HUES64 (cell line): Measurements from ENCODE around the gene PRRC2C.

ENCODE experiments used
- H3K27ac ChIP-seq: 2 replicates; pipeline ENCODE4 v1.7.0; 2013; ENCODE audit warnings: low read depth, low read length, inconsistent platforms
- H3K27me3 ChIP-seq: 2 replicates; pipeline ENCODE4 v1.6.1; 2013; ENCODE audit warnings: mild to moderate bottlenecking, low read length; ENCODE audit not compliant: insufficient read depth
- H3K36me3 ChIP-seq: 2 replicates; pipeline ENCODE4 v1.6.1; 2013; ENCODE audit warnings: mild to moderate bottlenecking, low read length; ENCODE audit not compliant: insufficient read depth
- H3K4me1 ChIP-seq: 2 replicates; pipeline ENCODE4 v1.6.1; 2013; ENCODE audit warnings: mild to moderate bottlenecking, low read length, moderate library complexity; ENCODE audit not compliant: insufficient read depth
- H3K4me3 ChIP-seq: 2 replicates; pipeline ENCODE4 v1.5.1; 2013; ENCODE audit warnings: mild to moderate bottlenecking, low read length, moderate library complexity
- H3K9ac ChIP-seq: 2 replicates; pipeline ENCODE4 v1.6.1; 2013; ENCODE audit warnings: mild to moderate bottlenecking, low read depth, low read length
- H3K9me3 ChIP-seq: 2 replicates; pipeline ENCODE4 v1.6.1; 2013; ENCODE audit warnings: low read depth, low read length; ENCODE audit not compliant: insufficient read depth
- WGBS: fragments of 150-250, 120-280 bp; methylation state at CpG from one replicate; pipeline ENCODE4 v1.1.7; 2013; ENCODE audit warnings: missing lambda C conversion rate; 5-methylcytosine and 5-hydroxymethylcytosine counted together

The PRRC2C gene

DNA sequence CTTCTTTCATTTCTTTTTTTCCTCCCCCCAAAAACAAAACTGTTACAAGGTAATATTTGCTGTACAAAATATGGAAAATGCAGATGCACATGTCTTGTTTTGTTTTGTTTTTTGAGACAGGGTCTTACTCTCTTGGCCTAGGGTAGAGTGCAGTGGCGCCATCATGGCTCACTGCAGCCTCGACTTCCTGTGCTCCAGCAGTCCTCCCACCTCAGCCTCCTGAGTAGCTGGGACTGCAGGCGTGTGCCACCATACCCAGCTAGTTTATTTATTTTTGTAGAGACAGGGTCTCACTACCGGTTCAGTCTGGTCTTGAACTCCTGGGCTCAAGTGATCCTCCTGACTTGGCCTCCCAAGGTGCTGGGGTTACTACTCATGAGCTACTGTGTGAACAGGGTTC is 15.5 kb downstream of the PRRC2C start:
- H3K27ac ChIP-seq = no peak overlapping the region
- no peak overlapping the region for H3K9ac ChIP-seq
- peaks cover 20% of the 10 kb centered on the region; the same call in 1 of the 2 replicates for H3K4me1 ChIP-seq

GRCh38 chr1:171501305-171502024 is 16.1 kb downstream of the PRRC2C start:
- Histone ChIP-seq H3K9me3 (no peaks in the 10 kb centered on the region), H3K27me3 (no peaks in the 10 kb centered on the region), H3K27ac (no peak overlapping the region), H3K36me3 (peaks cover 12% of the 10 kb centered on the region), H3K4me3 (no peak overlapping the region), H3K9ac (no peak overlapping the region), H3K4me1 (peaks cover 26% of the 10 kb centered on the region)

More for the DNA sequence above, 15.5 kb downstream of the PRRC2C start:
- Histone ChIP-seq H3K27me3 (no peaks in the 10 kb centered on the region), H3K36me3 (peaks cover 12% of the 10 kb centered on the region), H3K4me3 (no peak overlapping the region), H3K9me3 (no peaks in the 10 kb centered on the region)
- 95% methylated on average over 4 of the region's 4 CpGs for WGBS

DNA sequence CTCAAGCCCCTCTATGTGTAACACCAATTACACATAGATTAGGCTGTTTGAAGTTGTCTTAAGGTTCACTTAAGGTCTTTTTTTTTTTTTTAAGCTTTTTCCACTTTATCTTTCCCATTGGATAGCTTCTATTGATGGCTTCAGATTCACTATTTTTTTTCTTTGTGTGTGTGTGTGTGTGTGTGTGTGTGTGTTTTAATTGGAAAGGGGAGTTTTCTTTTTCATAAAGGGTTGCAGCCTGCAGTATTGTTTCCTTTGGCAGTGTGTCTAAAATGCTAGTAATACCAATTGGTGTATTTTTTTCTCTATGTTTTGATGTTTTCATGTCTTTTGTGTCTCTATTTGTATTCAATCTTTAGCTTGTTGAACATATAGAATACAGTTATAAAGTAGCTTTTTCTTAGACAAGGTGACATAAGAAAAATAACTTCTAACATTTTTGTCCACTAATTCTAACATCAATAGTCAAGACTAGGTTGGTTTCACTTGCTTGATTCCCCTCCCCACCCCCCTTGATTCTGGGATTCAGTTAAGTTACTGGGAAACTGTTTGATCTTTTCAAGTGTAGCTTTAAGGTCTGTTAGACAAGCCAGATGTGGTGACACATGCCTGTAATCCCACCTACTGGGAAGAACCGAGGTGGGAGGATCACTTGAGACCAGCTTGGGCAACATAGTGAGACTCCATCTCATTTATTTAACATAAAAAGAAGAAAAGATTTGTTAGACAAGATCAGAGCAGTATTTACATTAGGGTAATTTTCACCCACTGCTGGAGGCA is 21.4 kb downstream of the PRRC2C start:
- Histone ChIP-seq H3K9ac (no peak overlapping the region), H3K4me3 (no peak overlapping the region), H3K27me3 (no peaks in the 10 kb centered on the region), H3K4me1 (peaks cover 31% of the 10 kb centered on the region), H3K9me3 (no peaks in the 10 kb centered on the region), H3K27ac (no peak overlapping the region), H3K36me3 (peaks cover 1% of the 10 kb centered on the region; the same call in 1 of the 2 replicates)
- 0% methylated on average over 1 of the region's 1 CpG for WGBS

GRCh38 chr1:171507435-171507834 is 22.1 kb downstream of the PRRC2C start:
- Histone ChIP-seq H3K9ac (no peak overlapping the region), H3K36me3 (peaks cover 9% of the 10 kb centered on the region), H3K27me3 (no peaks in the 10 kb centered on the region), H3K4me3 (no peak overlapping the region), H3K27ac (no peak overlapping the region), H3K9me3 (no peaks in the 10 kb centered on the region), H3K4me1 (peaks cover 25% of the 10 kb centered on the region)
- WGBS = 87% methylated on average over 3 of the region's 4 CpGs

DNA sequence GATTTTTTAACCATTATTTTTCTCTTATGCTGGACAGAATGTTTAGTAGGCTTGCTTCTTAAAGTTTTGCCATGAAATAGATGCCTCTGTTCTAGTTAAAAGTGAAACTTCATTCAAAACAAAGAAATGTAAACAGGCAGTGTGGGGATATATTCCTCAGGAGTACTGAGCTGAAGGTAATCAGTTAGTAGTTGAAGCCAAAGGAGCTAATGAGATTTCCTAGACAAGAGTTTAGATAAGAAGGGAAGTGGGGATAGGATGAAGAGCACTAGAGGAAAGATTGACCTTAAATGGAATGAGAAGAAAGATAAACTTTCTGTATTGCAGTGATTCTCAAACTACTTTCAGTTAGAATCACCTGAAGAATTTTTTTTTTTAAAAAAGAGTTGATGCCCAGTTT is 23.9 kb downstream of the PRRC2C start:
- Histone ChIP-seq H3K27ac (no peak overlapping the region), H3K36me3 (peaks cover 26% of the 10 kb centered on the region), H3K9ac (no peak overlapping the region), H3K27me3 (no peaks in the 10 kb centered on the region), H3K4me3 (no peak overlapping the region), H3K4me1 (peaks cover 25% of the 10 kb centered on the region), H3K9me3 (no peaks in the 10 kb centered on the region)

DNA sequence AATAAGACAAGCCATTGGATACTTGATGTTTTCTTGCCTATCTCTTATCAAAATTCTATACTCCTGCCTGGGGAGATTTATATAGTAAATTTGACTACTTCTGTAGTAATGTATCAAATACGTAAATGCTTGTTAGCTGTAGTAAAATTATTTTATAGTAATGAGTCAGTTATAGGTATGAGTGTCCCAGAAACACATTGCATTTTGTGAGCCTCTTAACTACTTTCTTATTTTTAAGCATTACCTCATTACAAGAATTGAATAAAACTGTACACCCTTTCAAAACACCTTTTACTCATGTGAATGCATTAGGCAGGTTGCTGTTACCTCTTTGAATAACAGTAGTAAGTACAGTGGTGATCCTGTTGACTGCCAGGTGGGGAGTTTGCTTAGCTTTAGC is 28.4 kb downstream of the PRRC2C start:
- H3K4me1 ChIP-seq = peaks cover 4% of the 10 kb centered on the region; the same call in 1 of the 2 replicates
- H3K27me3 ChIP-seq = no peaks in the 10 kb centered on the region
- no peak overlapping the region for H3K4me3 ChIP-seq
- no peak overlapping the region for H3K9ac ChIP-seq
- WGBS = no CpG with 5 or more reads among the region's 1 CpG
- H3K27ac ChIP-seq = no peak overlapping the region
- H3K36me3 ChIP-seq = peaks cover 72% of the 10 kb centered on the region
- no peaks in the 10 kb centered on the region for H3K9me3 ChIP-seq

GRCh38 chr1:171515299-171515698 is 30.0 kb downstream of the PRRC2C start:
- Histone ChIP-seq H3K27ac (no peak overlapping the region), H3K36me3 (peaks cover 87% of the 10 kb centered on the region), H3K9ac (no peak overlapping the region), H3K27me3 (no peaks in the 10 kb centered on the region), H3K4me1 (no peaks in the 10 kb centered on the region), H3K4me3 (no peak overlapping the region), H3K9me3 (no peaks in the 10 kb centered on the region)
- WGBS = 88% methylated on average over 1 of the region's 1 CpG

DNA sequence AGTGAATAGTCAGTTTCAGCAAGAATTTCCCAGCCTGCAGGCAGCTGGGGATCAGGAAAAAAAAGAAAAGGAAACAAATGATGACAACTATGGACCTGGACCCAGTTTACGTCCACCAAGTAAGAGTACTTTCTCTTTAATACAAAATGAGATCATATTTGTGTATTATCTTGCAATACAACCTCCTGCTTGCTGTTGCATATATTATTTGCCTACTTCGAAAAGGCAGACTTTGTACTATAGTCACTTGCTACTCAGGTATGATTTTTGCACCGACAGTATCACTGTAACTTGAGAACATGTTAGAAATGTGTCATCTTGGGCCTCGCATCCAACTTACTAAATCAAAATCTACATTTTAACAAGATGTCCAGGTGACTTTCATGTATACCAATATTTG is 30.4 kb downstream of the PRRC2C start:
- Histone ChIP-seq H3K9ac (no peak overlapping the region), H3K9me3 (no peaks in the 10 kb centered on the region), H3K36me3 (peaks cover 92% of the 10 kb centered on the region), H3K27ac (no peak overlapping the region), H3K4me3 (no peak overlapping the region), H3K27me3 (no peaks in the 10 kb centered on the region), H3K4me1 (no peaks in the 10 kb centered on the region)
- WGBS = 96% methylated on average over 3 of the region's 4 CpGs

DNA sequence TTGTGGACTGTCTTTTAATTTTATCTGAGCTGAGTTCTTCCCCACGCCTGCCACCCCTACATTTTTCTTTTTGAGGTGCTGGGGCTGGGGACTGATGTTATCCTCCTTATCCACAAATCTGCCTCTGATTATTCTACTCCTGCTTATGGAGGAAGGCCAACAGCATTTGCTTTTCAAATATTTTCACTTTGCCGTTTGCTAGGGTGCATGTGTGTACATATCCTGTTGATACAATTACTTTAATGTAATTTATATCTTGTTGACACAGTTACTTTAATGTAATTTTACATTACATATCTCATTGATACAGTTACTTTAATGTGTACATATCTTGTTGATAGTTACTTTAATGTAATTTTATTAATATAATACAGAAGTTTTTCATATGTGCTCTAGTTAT is 36.2 kb downstream of the PRRC2C start:
- Histone ChIP-seq H3K27ac (no peak overlapping the region), H3K27me3 (no peaks in the 10 kb centered on the region), H3K9ac (no peak overlapping the region), H3K4me3 (no peak overlapping the region), H3K9me3 (no peaks in the 10 kb centered on the region), H3K4me1 (no peaks in the 10 kb centered on the region), H3K36me3 (peaks cover 98% of the 10 kb centered on the region)
- 100% methylated on average over 1 of the region's 2 CpGs for WGBS

GRCh38 chr1:171530676-171531075 is 45.3 kb downstream of the PRRC2C start:
- no peaks in the 10 kb centered on the region for H3K4me1 ChIP-seq
- H3K27ac ChIP-seq = no peak overlapping the region
- H3K4me3 ChIP-seq = no peak overlapping the region
- WGBS = 71% methylated on average over 3 of the region's 3 CpGs
- no peak overlapping the region for H3K9ac ChIP-seq
- no peaks in the 10 kb centered on the region for H3K9me3 ChIP-seq
- no peaks in the 10 kb centered on the region for H3K27me3 ChIP-seq
- peaks cover 98% of the 10 kb centered on the region for H3K36me3 ChIP-seq

DNA sequence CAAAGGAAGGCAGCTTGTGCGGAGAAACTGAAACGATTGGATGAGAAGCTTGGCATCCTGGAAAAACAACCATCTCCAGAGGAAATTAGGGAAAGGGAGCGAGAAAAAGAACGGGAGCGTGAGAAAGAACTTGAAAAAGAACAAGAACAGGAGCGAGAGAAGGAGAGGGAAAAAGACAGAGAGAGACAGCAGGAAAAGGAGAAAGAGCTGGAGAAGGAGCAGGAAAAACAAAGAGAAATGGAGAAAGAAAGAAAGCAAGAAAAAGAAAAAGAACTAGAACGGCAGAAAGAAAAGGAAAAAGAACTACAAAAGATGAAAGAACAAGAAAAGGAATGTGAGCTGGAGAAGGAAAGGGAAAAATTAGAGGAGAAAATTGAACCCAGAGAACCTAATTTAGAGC is 47.2 kb downstream of the PRRC2C start:
- WGBS = 96% methylated on average over 7 of the region's 7 CpGs
- Histone ChIP-seq H3K27me3 (no peaks in the 10 kb centered on the region), H3K9me3 (no peaks in the 10 kb centered on the region), H3K27ac (no peak overlapping the region), H3K9ac (no peak overlapping the region), H3K4me1 (no peaks in the 10 kb centered on the region), H3K36me3 (peaks cover 100% of the 10 kb centered on the region), H3K4me3 (no peak overlapping the region)
